HEK293T (cell line): ENCODE results near the gene CAPZB.

Experiments used
- SP1 ChIP-seq: fragments of 450-650 bp; IDR thresholded peaks from 2 replicates; pipeline ENCODE4 v1.6.1; 2017
- SUZ12 ChIP-seq: fragments of 450-650 bp; IDR thresholded peaks from 2 replicates; pipeline ENCODE4 v1.6.1; 2016; ENCODE audit warnings: mild to moderate bottlenecking
- TARDBP ChIP-seq: fragments of 450-650 bp; IDR thresholded peaks from 2 replicates; pipeline ENCODE4 v1.6.1; 2016

- TF ChIP-seq SP1 (no peak), TARDBP (no peak), SUZ12 (no peak)
These were observed 17.8 kb downstream of the CAPZB start for GRCh38 chr1:19467199-19468187.
